ENCODE measurements around the gene TRIO. TPM values are rescaled to one million over a fixed set of nuclear protein-coding genes. Genes with fewer than 3 reads are reported as not detected.

The TRIO gene
- total RNA-seq, 1 experiment from 2014 or later = 99.8 TPM

DNA sequence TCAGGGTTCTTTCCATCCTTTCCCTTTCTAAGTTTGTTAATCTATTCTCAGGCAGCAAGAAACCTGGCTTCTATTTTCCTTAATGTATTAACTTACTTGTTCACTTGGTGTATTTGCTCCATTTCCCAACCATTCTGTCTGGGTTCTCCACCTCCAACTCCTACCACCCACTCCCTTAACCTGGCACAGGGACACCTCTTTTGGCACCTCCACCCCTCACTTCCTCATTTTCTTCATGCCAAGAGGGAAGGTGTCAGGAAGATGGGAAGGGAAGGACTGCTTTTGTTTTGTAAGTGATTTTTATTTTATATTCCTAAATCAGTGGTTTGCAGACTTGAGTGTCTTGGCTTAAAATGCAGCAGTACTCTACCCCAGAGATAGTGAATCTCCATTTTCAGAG, 166.1 kb downstream of the TRIO start:
- Histone ChIP-seq H3K36me3 (ENCODE audit: insufficient read depth, low read length, poor library complexity, severe bottlenecking) (no peaks in the 10 kb centered on the region), H3K27me3 (replicated peaks; ENCODE audit: insufficient read depth, low read depth, low read length, poor library complexity) (no peaks in the 10 kb centered on the region), H3K9me3 (ENCODE audit: low read depth, low read length, poor library complexity, severe bottlenecking) (no peaks in the 10 kb centered on the region), H3K4me3 (ENCODE audit: low read depth, low read length, poor library complexity, severe bottlenecking) (no peak overlapping the region), H3K4me1 (ENCODE audit: insufficient read depth, low read length, poor library complexity, severe bottlenecking) (no peaks in the 10 kb centered on the region), H3K27ac (ENCODE audit: low read depth, low read length, poor library complexity, severe bottlenecking) (no peak overlapping the region)
- no peak for DNase-seq (ENCODE audit: low spot score)
- TF ChIP-seq, protein P1, sequence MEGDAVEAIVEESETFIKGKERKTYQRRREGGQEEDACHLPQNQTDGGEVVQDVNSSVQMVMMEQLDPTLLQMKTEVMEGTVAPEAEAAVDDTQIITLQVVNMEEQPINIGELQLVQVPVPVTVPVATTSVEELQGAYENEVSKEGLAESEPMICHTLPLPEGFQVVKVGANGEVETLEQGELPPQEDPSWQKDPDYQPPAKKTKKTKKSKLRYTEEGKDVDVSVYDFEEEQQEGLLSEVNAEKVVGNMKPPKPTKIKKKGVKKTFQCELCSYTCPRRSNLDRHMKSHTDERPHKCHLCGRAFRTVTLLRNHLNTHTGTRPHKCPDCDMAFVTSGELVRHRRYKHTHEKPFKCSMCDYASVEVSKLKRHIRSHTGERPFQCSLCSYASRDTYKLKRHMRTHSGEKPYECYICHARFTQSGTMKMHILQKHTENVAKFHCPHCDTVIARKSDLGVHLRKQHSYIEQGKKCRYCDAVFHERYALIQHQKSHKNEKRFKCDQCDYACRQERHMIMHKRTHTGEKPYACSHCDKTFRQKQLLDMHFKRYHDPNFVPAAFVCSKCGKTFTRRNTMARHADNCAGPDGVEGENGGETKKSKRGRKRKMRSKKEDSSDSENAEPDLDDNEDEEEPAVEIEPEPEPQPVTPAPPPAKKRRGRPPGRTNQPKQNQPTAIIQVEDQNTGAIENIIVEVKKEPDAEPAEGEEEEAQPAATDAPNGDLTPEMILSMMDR (conservative IDR thresholded peaks at IDR 0.05; ENCODE audit: low read depth, low read length) = no peak
- TF ChIP-seq EZH2 (IDR thresholded peaks at IDR 0.05; ENCODE audit: borderline replicate concordance, low read depth, low read length, poor library complexity, severe bottlenecking) = no peak
- intact Hi-C loops (cut with micrococcal nuclease; ENCODE audit: unreplicated experiment) = no loop called here
- BruUV-seq (replicated peaks) = no TSS peak
- ChIA-PET CTCF (no interaction called here), POLR2A (ENCODE audit: low non-redundant PET) (no interaction called here)

DNA sequence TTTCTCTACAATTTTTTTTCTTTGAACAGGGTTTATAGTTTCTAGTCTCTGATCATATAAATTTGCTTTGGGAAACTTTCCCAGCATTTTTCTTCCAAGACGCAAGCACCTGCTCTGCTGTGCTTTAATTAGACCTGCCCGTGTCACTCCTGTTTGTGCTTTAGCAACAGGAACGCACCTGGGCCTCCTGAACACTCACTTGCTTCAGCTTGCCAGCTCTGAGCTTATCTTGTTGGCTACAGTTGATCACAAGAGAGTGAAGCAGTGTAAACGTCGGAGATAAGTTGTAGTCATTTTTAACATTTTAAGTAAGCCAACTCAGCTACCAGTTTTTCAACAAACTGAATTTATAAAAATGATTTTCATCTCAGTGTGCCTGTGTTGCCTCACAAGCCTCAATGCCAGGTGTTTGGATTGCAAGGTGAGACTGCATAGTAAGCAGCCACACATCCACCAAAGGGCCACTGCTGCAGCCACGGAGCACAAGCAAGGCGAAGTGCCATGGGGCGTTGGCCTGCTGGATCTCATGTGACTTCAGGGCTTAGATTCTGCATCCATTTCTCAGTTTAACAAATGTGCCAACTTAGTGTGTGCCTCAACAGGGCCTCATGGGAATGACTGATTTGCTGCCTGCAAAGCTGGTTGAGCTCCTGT, 166.9 kb downstream of the TRIO start:
- POLR2A ChIA-PET (ENCODE audit: low non-redundant PET) = no interaction called here
- TF ChIP-seq, protein P1 (conservative IDR thresholded peaks at IDR 0.05; ENCODE audit: low read depth, low read length) = no peak
- H3K4me3 ChIP-seq (ENCODE audit: low read depth, low read length, poor library complexity, severe bottlenecking) = no peak overlapping the region
- no peaks in the 10 kb centered on the region for H3K4me1 ChIP-seq (ENCODE audit: insufficient read depth, low read length, poor library complexity, severe bottlenecking)
- BruUV-seq (replicated peaks) = no TSS peak
- H3K27ac ChIP-seq (ENCODE audit: low read depth, low read length, poor library complexity, severe bottlenecking) = no peak overlapping the region
- H3K9me3 ChIP-seq (ENCODE audit: low read depth, low read length, poor library complexity, severe bottlenecking) = no peaks in the 10 kb centered on the region
- CTCF ChIA-PET = no interaction called here
- no peaks in the 10 kb centered on the region for H3K27me3 ChIP-seq (replicated peaks; ENCODE audit: insufficient read depth, low read depth, low read length, poor library complexity)
- DNase-seq (ENCODE audit: low spot score) = no peak
- intact Hi-C loops (cut with micrococcal nuclease; ENCODE audit: unreplicated experiment) = no loop called here
- no peaks in the 10 kb centered on the region for H3K36me3 ChIP-seq (ENCODE audit: insufficient read depth, low read length, poor library complexity, severe bottlenecking)

DNA sequence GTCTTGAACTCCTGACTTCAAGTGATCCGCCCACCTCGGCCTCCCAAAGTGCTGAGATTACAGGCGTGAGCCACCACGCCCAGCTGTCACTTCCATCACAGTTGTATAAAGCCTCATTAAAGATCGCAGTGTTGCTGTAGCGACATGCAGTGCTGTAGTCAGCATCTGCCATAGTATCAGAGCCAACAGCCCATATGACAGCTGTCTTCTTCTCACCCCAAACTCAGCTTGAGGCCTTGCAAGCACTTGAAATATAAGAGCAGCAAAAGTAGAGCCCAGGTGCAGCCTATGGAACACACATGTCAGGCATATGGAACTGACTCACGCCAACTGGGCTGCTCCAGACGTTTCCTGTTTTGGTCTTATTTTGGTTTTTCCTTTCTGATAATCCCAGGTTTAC, 167.8 kb downstream of the TRIO start:
- Histone ChIP-seq H3K27me3 (replicated peaks; ENCODE audit: insufficient read depth, low read depth, low read length, poor library complexity) (no peaks in the 10 kb centered on the region), H3K36me3 (ENCODE audit: insufficient read depth, low read length, poor library complexity, severe bottlenecking) (no peaks in the 10 kb centered on the region), H3K4me3 (ENCODE audit: low read depth, low read length, poor library complexity, severe bottlenecking) (no peak overlapping the region), H3K27ac (ENCODE audit: low read depth, low read length, poor library complexity, severe bottlenecking) (no peak overlapping the region), H3K4me1 (ENCODE audit: insufficient read depth, low read length, poor library complexity, severe bottlenecking) (no peaks in the 10 kb centered on the region), H3K9me3 (ENCODE audit: low read depth, low read length, poor library complexity, severe bottlenecking) (no peaks in the 10 kb centered on the region)
- DNase-seq (ENCODE audit: low spot score) = no peak
- TF ChIP-seq EZH2 (IDR thresholded peaks at IDR 0.05; ENCODE audit: borderline replicate concordance, low read depth, low read length, poor library complexity, severe bottlenecking) = no peak
- TF ChIP-seq, protein P1 (conservative IDR thresholded peaks at IDR 0.05; ENCODE audit: low read depth, low read length) = no peak
- POLR2A ChIA-PET (ENCODE audit: low non-redundant PET) = no interaction called here
- intact Hi-C loops (cut with micrococcal nuclease; ENCODE audit: unreplicated experiment) = no loop called here
- CTCF ChIA-PET = no interaction called here
- BruUV-seq (replicated peaks) = no TSS peak

All from A673 (cell line).